Ramos (cell line): ENCODE measurements around the gene ZIC2.

Experiments
- in situ Hi-C: fragments of 300-500 bp; cut with MboI; formaldehyde crosslinking; loops from one replicate; pipeline ENCODE4 v1.14.3; 2022; ENCODE audit warnings: low sequenced_read_pairs; ENCODE audit not compliant: unreplicated experiment

ZIC2 gene

GRCh38 chr13:99973163-99973807 lies 8.3 kb upstream of the ZIC2 start:
- in situ Hi-C loops = no loop called here

- in situ Hi-C loops = no loop called here
Measured at GRCh38 chr13:99973808-99974185, 7.8 kb upstream of the ZIC2 start.

- in situ Hi-C loops = no loop called here
Measured at GRCh38 chr13:99974296-99974938, 7.2 kb upstream of the ZIC2 start.

DNA sequence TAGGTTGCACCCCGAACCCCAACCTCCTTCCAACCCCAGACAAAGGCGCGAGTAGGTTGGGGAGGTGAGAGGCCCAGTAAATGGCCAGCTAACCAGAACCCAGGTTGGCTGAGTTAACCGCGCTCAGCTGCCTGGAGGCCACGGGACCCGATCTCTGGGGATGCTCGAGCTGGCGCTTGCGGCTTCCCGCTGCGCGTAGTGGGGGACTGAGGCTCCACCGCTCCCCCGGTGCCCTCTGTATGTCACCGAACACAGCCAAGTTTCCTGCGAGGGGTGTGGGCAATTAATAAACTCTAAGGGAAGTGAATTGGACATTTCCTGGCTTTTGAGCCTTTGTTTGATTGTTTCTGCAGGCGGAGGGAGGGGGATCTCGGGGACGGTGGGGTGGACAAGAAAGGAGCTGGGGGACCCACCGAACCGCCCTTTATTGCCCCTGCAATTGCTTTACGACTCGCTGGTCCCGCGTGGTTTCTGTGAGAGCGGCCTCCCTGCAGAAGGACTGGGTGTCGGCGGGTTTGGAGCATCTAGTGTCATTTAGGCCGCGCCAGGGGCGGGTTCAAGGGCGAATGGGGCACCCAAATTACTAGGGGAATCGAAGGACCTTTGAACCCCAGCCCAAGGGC lies 6.5 kb upstream of the ZIC2 start:
- in situ Hi-C loops = no loop called here

DNA sequence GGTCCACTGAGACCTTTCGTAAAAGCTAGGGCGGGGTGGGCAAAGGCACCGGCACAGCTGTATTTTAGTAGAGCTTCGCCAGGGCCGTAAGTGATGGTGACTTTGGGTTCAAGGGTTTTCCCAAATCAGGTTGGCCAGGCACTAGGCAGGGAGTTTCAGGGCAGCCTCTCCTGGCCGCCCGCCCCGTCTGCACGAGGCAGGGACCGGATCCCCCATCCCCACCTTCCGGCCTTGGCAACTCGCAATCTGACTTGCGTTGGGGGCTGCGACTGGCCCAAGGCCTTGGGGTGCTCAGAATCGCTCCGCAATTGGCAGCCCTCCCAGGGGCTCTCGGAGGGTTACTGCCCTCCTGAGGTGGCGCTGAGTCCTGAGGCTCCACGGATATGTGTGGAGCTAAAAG lies 6.0 kb upstream of the ZIC2 start:
- in situ Hi-C loops = no loop called here

- in situ Hi-C loops = no loop called here
Measured at GRCh38 chr13:99976575-99976974, 5.0 kb upstream of the ZIC2 start.

GRCh38 chr13:99977334-99977911 lies 4.2 kb upstream of the ZIC2 start:
- in situ Hi-C loops = no loop called here

GRCh38 chr13:99977912-99978798 lies 3.4 kb upstream of the ZIC2 start:
- in situ Hi-C loops = no loop called here

DNA sequence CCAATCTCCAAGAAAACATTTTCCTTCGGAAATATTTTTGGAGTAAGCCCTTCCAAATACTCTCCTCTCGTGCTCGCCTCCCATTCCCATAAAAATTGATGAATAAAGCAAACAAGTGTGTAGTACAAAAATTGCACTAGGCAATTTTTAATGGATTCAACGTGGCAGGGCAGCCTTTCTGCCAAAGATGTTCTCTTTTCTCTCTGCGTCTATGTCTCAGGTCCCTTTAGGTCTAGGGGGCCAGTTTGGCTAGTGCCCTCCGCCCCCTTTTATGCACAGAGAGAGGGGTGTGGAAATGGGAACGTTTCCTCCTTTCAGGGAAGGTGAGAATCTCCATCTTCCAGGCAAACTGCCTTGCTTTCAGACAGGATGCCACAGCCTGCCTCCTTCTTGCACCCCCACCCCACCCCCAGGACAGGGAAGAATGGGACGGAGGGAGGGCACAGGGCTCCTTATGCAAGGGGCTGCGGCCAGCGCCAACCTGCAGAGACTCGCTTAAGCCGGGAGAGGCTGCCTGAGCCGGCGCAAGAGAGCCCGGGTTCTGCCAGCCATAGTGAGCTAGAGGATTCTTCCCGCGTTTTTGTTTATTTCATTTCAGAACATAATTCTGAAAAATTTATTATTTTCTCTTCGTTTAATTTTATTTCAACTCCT lies 2.7 kb upstream of the ZIC2 start:
- in situ Hi-C loops = no loop called here

- in situ Hi-C loops = no loop called here
Measured at GRCh38 chr13:99979453-99980200, 2.0 kb upstream of the ZIC2 start.

DNA sequence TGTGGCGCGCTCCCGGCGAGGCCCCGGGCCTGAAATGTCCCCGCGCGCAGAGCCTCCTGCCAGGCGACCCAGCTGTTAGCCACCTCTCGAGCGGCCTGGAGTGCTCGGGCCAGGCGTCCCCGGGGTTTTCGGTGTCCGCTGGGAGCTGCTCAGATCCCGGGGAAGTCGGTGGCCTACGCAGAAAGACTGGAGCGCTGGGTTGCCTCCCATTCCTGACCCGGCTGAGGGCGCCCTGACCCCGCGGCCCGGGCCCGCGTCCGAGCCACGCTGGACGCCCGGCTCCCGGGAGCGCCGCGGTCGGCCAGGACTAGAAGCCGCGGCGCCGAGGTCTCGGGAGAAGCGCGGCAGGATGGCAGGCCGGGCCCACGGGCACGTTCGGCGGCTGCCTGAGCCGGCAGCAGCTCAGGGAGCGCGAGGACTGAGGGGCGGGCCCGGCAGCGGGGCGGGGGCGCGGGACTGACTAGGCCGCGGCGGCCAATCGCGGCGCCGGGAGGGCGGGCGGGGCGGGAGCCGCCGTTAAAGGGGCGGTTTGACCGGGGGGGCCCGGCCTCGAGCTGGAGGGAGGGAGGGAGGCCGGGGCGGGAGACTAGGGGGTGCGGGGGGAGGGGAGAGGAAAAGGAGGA lies 1.3 kb upstream of the ZIC2 start:
- in situ Hi-C loops = no loop called here

DNA sequence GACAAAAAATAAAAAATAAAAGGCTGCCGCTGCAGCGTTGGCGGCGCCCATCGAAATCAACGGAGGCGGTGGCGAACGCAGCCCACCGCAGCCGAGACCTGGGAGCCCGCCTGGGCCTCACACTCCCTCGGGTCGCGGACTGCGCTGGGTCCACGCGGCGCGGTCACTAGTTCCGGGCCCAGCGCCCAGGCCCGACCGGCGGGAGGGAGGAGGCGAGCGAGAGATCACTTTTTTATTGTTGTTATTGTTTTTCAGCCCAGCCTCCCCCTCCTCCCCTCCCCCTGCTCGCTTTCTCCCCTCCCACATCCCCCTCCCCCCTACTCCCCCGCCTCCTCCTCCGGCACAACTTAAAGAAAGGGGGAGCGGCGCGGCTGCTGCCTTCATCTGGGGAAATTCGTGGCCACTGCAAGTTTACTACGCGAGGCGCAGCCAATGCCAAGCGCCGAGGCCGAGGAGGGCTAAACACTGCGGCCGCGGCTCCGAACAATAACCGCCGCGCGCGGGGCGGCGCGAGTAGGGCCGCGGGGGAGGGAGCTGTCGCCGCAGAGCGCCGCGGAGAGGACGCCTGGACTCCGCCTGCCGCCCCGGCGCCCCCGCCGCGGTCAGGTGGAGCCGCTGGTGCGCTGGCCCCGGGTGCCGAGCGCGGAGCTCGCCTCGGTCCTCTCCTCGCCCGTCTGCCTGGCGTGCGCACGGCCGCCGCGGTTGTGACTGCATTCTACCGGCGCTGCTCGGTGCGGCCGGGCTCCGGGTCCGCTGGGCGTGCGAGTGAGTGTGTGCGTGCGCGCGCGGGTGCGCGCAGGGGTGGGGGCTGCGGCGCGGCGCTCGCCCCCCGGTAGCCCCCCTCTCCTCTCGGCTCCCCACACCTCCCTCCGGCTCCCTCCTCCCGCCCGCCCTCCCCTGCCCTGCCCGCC lies 505 bp upstream of the ZIC2 start:
- in situ Hi-C loops = no loop called here

DNA sequence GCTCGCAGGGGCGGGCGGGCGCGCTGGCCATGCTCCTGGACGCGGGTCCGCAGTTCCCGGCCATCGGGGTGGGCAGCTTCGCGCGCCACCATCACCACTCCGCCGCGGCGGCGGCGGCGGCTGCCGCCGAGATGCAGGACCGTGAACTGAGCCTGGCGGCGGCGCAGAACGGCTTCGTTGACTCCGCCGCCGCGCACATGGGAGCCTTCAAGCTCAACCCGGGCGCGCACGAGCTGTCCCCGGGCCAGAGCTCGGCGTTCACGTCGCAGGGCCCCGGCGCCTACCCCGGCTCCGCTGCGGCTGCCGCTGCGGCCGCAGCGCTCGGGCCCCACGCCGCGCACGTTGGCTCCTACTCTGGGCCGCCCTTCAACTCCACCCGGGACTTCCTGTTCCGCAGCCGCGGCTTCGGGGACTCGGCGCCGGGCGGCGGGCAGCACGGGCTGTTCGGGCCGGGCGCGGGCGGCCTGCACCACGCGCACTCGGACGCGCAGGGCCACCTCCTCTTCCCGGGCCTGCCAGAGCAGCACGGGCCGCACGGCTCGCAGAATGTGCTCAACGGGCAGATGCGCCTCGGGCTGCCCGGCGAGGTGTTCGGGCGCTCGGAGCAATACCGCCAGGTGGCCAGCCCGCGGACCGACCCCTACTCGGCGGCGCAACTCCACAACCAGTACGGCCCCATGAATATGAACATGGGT lies 599 bp downstream of the ZIC2 start:
- in situ Hi-C loops = no loop called here

DNA sequence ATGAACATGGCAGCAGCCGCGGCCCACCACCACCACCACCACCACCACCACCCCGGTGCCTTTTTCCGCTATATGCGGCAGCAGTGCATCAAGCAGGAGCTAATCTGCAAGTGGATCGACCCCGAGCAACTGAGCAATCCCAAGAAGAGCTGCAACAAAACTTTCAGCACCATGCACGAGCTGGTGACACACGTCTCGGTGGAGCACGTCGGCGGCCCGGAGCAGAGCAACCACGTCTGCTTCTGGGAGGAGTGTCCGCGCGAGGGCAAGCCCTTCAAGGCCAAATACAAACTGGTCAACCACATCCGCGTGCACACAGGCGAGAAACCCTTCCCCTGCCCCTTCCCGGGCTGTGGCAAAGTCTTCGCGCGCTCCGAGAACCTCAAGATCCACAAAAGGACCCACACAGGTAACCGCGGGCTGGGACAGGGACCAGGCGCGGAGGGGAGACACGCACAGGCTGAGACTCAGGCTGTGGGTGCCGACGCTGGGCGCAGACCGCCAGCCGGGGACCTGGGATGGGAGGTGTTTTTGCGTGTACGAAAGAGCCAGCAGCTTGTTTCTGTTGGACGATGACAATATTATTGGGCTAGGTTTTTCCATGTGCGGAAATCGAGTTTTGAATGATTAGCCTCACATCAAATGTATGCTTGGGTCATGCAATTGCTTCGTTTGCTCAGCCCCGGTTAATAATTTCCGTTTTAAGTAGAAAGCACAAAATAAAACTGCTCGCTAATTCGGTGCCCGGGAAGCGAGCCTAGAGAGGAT lies 1.3 kb downstream of the ZIC2 start:
- in situ Hi-C loops = no loop called here

GRCh38 chr13:99983499-99984401 lies 2.2 kb downstream of the ZIC2 start:
- in situ Hi-C loops = no loop called here
